ENCODE data around the gene CCDC57. TPM values are rescaled to one million over a fixed set of nuclear protein-coding genes. Genes with fewer than 3 reads are reported as not detected.
A peak's percentile ranks its signal among the peaks of the same experiment; 100 is the strongest.

CCDC57 gene
- total and polyA plus RNA-seq, 9 of the 15 experiments (the other 6 are each of a cell fraction or from before 2014, with no cell fraction given): 0.83 to 36.2 (median 13.6) TPM

DNA sequence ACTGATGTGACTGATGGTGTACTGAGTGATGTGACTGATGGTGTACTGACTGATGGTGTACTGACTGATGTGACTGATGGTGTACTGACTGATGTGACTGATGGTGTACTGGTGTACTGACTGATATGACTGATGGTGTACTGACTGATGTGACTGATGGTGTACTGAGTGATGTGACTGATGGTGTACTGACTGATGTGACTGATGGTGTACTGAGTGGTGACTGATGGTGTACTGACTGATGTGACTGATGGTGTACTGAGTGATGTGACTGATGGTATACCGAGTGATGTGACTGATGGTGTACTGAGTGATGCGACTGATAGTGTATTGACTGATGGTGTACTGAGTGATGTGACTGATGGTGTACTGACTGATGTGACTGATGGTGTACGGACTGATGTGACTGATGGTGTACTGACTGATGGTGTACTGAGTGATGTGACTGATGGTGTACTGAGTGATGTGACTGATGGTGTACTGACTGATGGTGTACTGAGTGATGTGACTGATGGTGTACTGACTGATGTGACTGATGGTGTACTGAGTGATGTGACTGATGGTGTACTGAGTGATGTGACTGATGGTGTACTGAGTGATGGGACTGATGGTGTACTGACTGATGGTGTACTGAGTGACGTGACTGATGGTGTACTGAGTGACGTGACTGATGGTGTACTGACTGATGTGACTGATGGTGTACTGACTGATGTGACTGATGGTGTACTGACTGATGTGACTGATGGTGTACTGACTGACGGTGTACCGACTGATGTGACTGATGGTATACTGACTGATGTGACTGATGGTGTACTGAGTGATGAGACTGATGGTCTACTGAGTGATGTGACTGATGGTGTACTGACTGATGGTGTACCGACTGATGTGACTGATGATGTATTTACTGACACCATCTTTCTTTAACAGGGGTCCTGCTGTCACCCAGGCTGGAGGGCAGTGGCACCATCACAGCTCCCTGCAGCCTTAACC, 47.6 kb upstream of the CCDC57 start (continued):
- TF ChIP-seq, protein P1, sequence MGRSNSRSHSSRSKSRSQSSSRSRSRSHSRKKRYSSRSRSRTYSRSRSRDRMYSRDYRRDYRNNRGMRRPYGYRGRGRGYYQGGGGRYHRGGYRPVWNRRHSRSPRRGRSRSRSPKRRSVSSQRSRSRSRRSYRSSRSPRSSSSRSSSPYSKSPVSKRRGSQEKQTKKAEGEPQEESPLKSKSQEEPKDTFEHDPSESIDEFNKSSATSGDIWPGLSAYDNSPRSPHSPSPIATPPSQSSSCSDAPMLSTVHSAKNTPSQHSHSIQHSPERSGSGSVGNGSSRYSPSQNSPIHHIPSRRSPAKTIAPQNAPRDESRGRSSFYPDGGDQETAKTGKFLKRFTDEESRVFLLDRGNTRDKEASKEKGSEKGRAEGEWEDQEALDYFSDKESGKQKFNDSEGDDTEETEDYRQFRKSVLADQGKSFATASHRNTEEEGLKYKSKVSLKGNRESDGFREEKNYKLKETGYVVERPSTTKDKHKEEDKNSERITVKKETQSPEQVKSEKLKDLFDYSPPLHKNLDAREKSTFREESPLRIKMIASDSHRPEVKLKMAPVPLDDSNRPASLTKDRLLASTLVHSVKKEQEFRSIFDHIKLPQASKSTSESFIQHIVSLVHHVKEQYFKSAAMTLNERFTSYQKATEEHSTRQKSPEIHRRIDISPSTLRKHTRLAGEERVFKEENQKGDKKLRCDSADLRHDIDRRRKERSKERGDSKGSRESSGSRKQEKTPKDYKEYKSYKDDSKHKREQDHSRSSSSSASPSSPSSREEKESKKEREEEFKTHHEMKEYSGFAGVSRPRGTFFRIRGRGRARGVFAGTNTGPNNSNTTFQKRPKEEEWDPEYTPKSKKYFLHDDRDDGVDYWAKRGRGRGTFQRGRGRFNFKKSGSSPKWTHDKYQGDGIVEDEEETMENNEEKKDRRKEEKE (IDR thresholded peaks at IDR 0.05; ENCODE audit: borderline replicate concordance in 1 of 2, control insufficient read depth in 1 of 2, low read depth in 2 of 2, low read length in 1 of 2): 0 out of 4 replicates have a peak, but pooled peaks of 1 of the 2 experiments have one; percentile 25
- TF ChIP-seq MEIS2 (IDR thresholded peaks at IDR 0.05; ENCODE audit: partially characterized antibody) (peak; percentile 90), POLR2B (IDR thresholded peaks at IDR 0.05; ENCODE audit: low read depth, partially characterized antibody) (peak; percentile 72), HLTF (IDR thresholded peaks at IDR 0.05) (0 out of 2 replicates have a peak, but pooled peaks have one; percentile 24), POLR2A (conservative IDR thresholded peaks at IDR 0.05) (peak; percentile 57), SUPT5H (IDR thresholded peaks at IDR 0.05) (peak; percentile 80)
- TF ChIP-seq, protein P2, sequence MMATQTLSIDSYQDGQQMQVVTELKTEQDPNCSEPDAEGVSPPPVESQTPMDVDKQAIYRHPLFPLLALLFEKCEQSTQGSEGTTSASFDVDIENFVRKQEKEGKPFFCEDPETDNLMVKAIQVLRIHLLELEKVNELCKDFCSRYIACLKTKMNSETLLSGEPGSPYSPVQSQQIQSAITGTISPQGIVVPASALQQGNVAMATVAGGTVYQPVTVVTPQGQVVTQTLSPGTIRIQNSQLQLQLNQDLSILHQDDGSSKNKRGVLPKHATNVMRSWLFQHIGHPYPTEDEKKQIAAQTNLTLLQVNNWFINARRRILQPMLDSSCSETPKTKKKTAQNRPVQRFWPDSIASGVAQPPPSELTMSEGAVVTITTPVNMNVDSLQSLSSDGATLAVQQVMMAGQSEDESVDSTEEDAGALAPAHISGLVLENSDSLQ (IDR thresholded peaks at IDR 0.05): peak; percentile 86
